Measurements from ENCODE around the gene SLIT3. TPM values are rescaled to one million over a fixed set of nuclear protein-coding genes. Genes with fewer than 3 reads are reported as not detected.

Gene SLIT3
- total RNA-seq, 3 donors from 2014 or later: 30.7 to 103 (median 54.1) TPM

- no peak for TF ChIP-seq POLR2A (IDR thresholded peaks at IDR 0.05)
- TF ChIP-seq POLR2AphosphoS5 (IDR thresholded peaks at IDR 0.05): no peak
- no peak for TF ChIP-seq CTCF (IDR thresholded peaks at IDR 0.05)
- Histone ChIP-seq H3K4me3 (no peak overlapping the region), H3K9me3 (no peaks in the 10 kb centered on the region), H3K27ac (no peak overlapping the region), H3K27me3 (no peaks in the 10 kb centered on the region), H3K4me1 (no peaks in the 10 kb centered on the region), H3K36me3 (no peaks in the 10 kb centered on the region)
- intact Hi-C loops (cut with DNase I; ENCODE audit: low total_unique reads): no loop called here
- DNase-seq (ENCODE audit: low spot score in 2 of 2): no peak
These were observed 366.8 kb downstream of the SLIT3 start for GRCh38 chr5:168934169-168934568.

GRCh38 chr5:168932400-168933189 lies 368.3 kb downstream of the SLIT3 start:
- Histone ChIP-seq H3K9me3 (no peaks in the 10 kb centered on the region), H3K27me3 (no peaks in the 10 kb centered on the region), H3K36me3 (no peaks in the 10 kb centered on the region), H3K4me1 (no peaks in the 10 kb centered on the region), H3K4me3 (no peak overlapping the region), H3K27ac (no peak overlapping the region)
- intact Hi-C loops (cut with DNase I; ENCODE audit: low total_unique reads): no loop called here
- TF ChIP-seq POLR2A (IDR thresholded peaks at IDR 0.05): no peak
- no peak for TF ChIP-seq CTCF (IDR thresholded peaks at IDR 0.05)
- no peak for TF ChIP-seq POLR2AphosphoS5 (IDR thresholded peaks at IDR 0.05)
- no peak for DNase-seq (ENCODE audit: low spot score in 2 of 2)

GRCh38 chr5:168931638-168932345 lies 369.1 kb downstream of the SLIT3 start:
- H3K4me1 ChIP-seq: no peaks in the 10 kb centered on the region
- no peak overlapping the region for H3K27ac ChIP-seq
- TF ChIP-seq POLR2AphosphoS5 (IDR thresholded peaks at IDR 0.05) (no peak), CTCF (IDR thresholded peaks at IDR 0.05) (no peak), POLR2A (IDR thresholded peaks at IDR 0.05) (no peak)
- no peaks in the 10 kb centered on the region for H3K9me3 ChIP-seq
- no peak overlapping the region for H3K4me3 ChIP-seq
- no peaks in the 10 kb centered on the region for H3K36me3 ChIP-seq
- no peak for DNase-seq (ENCODE audit: low spot score in 2 of 2)
- H3K27me3 ChIP-seq: no peaks in the 10 kb centered on the region
- intact Hi-C loops (cut with DNase I; ENCODE audit: low total_unique reads): no loop called here

GRCh38 chr5:168929656-168930055 lies 371.3 kb downstream of the SLIT3 start:
- Histone ChIP-seq H3K27me3 (no peaks in the 10 kb centered on the region), H3K4me1 (no peaks in the 10 kb centered on the region), H3K27ac (no peak overlapping the region), H3K4me3 (no peak overlapping the region), H3K36me3 (no peaks in the 10 kb centered on the region), H3K9me3 (no peaks in the 10 kb centered on the region)
- no peak for TF ChIP-seq CTCF (IDR thresholded peaks at IDR 0.05)
- no peak for TF ChIP-seq POLR2A (IDR thresholded peaks at IDR 0.05)
- no peak for TF ChIP-seq POLR2AphosphoS5 (IDR thresholded peaks at IDR 0.05)
- no peak for DNase-seq (ENCODE audit: low spot score in 2 of 2)
- intact Hi-C loops (cut with DNase I; ENCODE audit: low total_unique reads): no loop called here

- Histone ChIP-seq H3K36me3 (no peaks in the 10 kb centered on the region), H3K4me3 (no peak overlapping the region), H3K4me1 (no peaks in the 10 kb centered on the region), H3K9me3 (no peaks in the 10 kb centered on the region), H3K27ac (no peak overlapping the region), H3K27me3 (no peaks in the 10 kb centered on the region)
- TF ChIP-seq POLR2A (IDR thresholded peaks at IDR 0.05) (no peak), CTCF (IDR thresholded peaks at IDR 0.05) (no peak), POLR2AphosphoS5 (IDR thresholded peaks at IDR 0.05) (no peak)
- intact Hi-C loops (cut with DNase I; ENCODE audit: low total_unique reads): no loop called here
- no peak for DNase-seq (ENCODE audit: low spot score in 2 of 2)
These were observed 375.8 kb downstream of the SLIT3 start for GRCh38 chr5:168925160-168925559.

All from breast epithelium (tissue), 4 donors.